T-cell (primary cell): ENCODE results near the gene QKI. TPM values are rescaled to one million over a fixed set of nuclear protein-coding genes. Genes with fewer than 3 reads are reported as not detected.

Source experiments
- ATAC-seq, 4 experiments: fragments of 200-7000 bp in 3 of 4; fragments of 150-1000 bp in 1 of 4; cut with Tn5 transposase; replicated peaks in 1 of 4; 1 replicate in 3 of 4; 2 replicates in 1 of 4; pipeline ENCODE4 v1.10.0; 2021; ENCODE audit warnings: moderate library complexity in 3 of 4, mild to moderate bottlenecking in 2 of 4, moderate number of reproducible peaks in 1 of 4
- CTCF ChIA-PET, 2 donors: fragments of 300-600 bp; sonication (Branson Sonifier 250); formaldehyde crosslinking; loops; one replicate each; lab custom pipeline; 2022; ENCODE audit warnings: antibody characterized with exemption in 2 of 2; lab: Charles Lee
- POLR2A ChIA-PET, 2 donors: fragments of 300-600 bp; sonication (Branson Sonifier 250); formaldehyde crosslinking; loops; one replicate each; lab custom pipeline; 2022; ENCODE audit warnings: antibody characterized with exemption in 2 of 2; lab: Charles Lee
- DNase-seq, 35 experiments: peaks; one replicate each; pipeline versions ENCODE4 v3.0.0 to v3.0.0-alpha.2; 2013 to 2023
- H3K27ac ChIP-seq: one replicate; pipeline ENCODE4 v1.5.1; 2013; ENCODE audit warnings: low read length
- H3K27me3 ChIP-seq, 2 experiments: replicated peaks in 1 of 2; 1 replicate in 1 of 2; 2 replicates in 1 of 2; pipeline versions ENCODE4 v1.6.1 to v1.7.0; 2013; ENCODE audit warnings: low read length in 1 of 2, mixed read lengths in 1 of 2; ENCODE audit not compliant: control insufficient read depth in 2 of 2, insufficient read depth in 2 of 2; ENCODE audit errors: extremely low read depth in 1 of 2
- H3K36me3 ChIP-seq, 2 donors: 1 replicate in 1 of 2; 2 replicates in 1 of 2; pipeline versions ENCODE4 v1.6.1 to v1.7.0; 2013; ENCODE audit warnings: low read length in 1 of 2; ENCODE audit not compliant: control insufficient read depth in 2 of 2, insufficient read depth in 1 of 2; ENCODE audit errors: extremely low read depth in 1 of 2
- H3K4me1 ChIP-seq, 2 experiments: 1 replicate in 1 of 2; 2 replicates in 1 of 2; pipeline versions ENCODE4 v1.6.1 to v1.7.0; 2013; ENCODE audit warnings: low read length in 2 of 2, mixed read lengths in 1 of 2; ENCODE audit not compliant: insufficient read depth in 2 of 2, control insufficient read depth in 1 of 2; ENCODE audit errors: extremely low read depth in 1 of 2
- H3K4me3 ChIP-seq, 2 donors: 1 replicate in 1 of 2; 2 replicates in 1 of 2; pipeline versions ENCODE4 v1.5.1 to v1.7.0; 2013; ENCODE audit warnings: mild to moderate bottlenecking in 2 of 2, low read length in 1 of 2, moderate library complexity in 1 of 2; ENCODE audit not compliant: control insufficient read depth in 1 of 2; ENCODE audit errors: extremely low read depth in 1 of 2
- H3K9me3 ChIP-seq: 2 replicates; pipeline ENCODE4 v1.7.0; 2013
- H3K27ac Mint-ChIP-seq, 2 donors: one replicate each; pipeline ENCODE4 v1.8.0; 2020 to 2021; ENCODE audit warnings: mild to moderate bottlenecking in 2 of 2, mixed read lengths in 2 of 2
- H3K27me3 Mint-ChIP-seq, 2 donors: one replicate each; pipeline ENCODE4 v1.8.0; 2021 to 2022; ENCODE audit warnings: mixed read lengths in 2 of 2
- H3K36me3 Mint-ChIP-seq: one replicate; pipeline ENCODE4 v1.8.0; 2021; ENCODE audit warnings: mixed read lengths
- H3K4me1 Mint-ChIP-seq, 3 donors: one replicate each; pipeline ENCODE4 v1.8.0; 2020 to 2022; ENCODE audit warnings: mixed read lengths in 3 of 3, mild to moderate bottlenecking in 1 of 3
- H3K4me3 Mint-ChIP-seq, 3 donors: one replicate each; pipeline ENCODE4 v1.8.0; 2020 to 2022; ENCODE audit warnings: mild to moderate bottlenecking in 3 of 3, mixed read lengths in 3 of 3, moderate library complexity in 3 of 3
- H3K9me3 Mint-ChIP-seq, 3 donors: one replicate each; pipeline ENCODE4 v1.8.0; 2020 to 2022; ENCODE audit warnings: mixed read lengths in 3 of 3
- WGBS: methylation state at CpG from one replicate; pipeline ENCODE4 v1.1.5; 2013; ENCODE audit warnings: missing lambda C conversion rate; ENCODE audit not compliant: insufficient coverage; 5-methylcytosine and 5-hydroxymethylcytosine counted together
- total RNA-seq, 35 experiments: library from RNA in 6 of 35; stranded (reverse) in 6 of 35; fragments of 120-200 nt in 1 of 35; gene quantifications; one replicate each; pipeline versions ENCODE4 v1.2.1 to v1.2.4 and lab custom pipeline; 2013 to 2026

Gene QKI
- total RNA-seq, 5 donors from 2014 or later (not counting 1 experiment from before 2014, with no cell fraction given): 50.2 to 84.3 (median 52.2) TPM

DNA sequence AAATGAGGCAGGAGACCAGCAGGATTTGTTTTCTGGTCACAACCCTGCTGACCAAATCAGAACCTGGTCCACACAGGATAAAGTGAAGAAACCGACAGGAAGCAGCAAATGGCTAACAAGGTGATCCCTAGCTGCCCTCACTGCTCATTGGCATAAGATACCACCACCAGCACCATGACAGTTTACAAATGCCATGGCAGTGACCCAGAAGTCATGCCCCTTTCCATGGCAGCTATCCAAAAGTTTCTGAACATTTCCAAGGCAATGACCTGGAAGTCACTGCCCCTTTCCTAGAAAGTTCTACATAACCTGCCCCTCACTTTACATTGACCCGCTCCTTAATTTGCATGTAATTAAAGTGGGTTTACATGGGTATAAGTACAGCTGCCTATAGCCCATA lies 185.2 kb downstream of the QKI start:
- Histone ChIP-seq H3K4me1 (no peaks in the 10 kb centered on the region), H3K27me3 (no peaks in the 10 kb centered on the region), H3K27ac (no peak overlapping the region), H3K4me3 (no peak overlapping the region), H3K9me3 (no peaks in the 10 kb centered on the region), H3K36me3 (no peaks in the 10 kb centered on the region)
- ChIA-PET POLR2A (no interaction called here), CTCF (no interaction called here)
- peaks cover 5 to 10% of the 10 kb centered on the region in 2 donors for H3K27me3 Mint-ChIP-seq
- ATAC-seq (no peak), DNase-seq (no peak)
- WGBS: 50% methylated on average over 1 of the region's 2 CpGs
- no peaks in the 10 kb centered on the region for H3K4me1 Mint-ChIP-seq
- no peak overlapping the region for H3K27ac Mint-ChIP-seq
- H3K9me3 Mint-ChIP-seq: no peaks in the 10 kb centered on the region
- H3K36me3 Mint-ChIP-seq: no peaks in the 10 kb centered on the region
- H3K4me3 Mint-ChIP-seq: no peak overlapping the region

- DNase-seq (no peak), ATAC-seq (no peak)
- H3K4me3 Mint-ChIP-seq: no peak overlapping the region
- H3K36me3 Mint-ChIP-seq: no peaks in the 10 kb centered on the region
- H3K4me1 ChIP-seq: no peaks in the 10 kb centered on the region
- H3K4me1 Mint-ChIP-seq: no peaks in the 10 kb centered on the region
- POLR2A ChIA-PET: no interaction called here
- no peak overlapping the region for H3K4me3 ChIP-seq
- no peaks in the 10 kb centered on the region for H3K9me3 ChIP-seq
- WGBS: 85% methylated on average over 5 of the region's 5 CpGs
- CTCF ChIA-PET: no interaction called here
- H3K9me3 Mint-ChIP-seq: no peaks in the 10 kb centered on the region
- H3K36me3 ChIP-seq: no peaks in the 10 kb centered on the region
- H3K27ac ChIP-seq: no peak overlapping the region
- H3K27me3 Mint-ChIP-seq: peaks cover 3 to 14% of the 10 kb centered on the region in 2 donors
- H3K27ac Mint-ChIP-seq: no peak overlapping the region
- no peaks in the 10 kb centered on the region for H3K27me3 ChIP-seq
Measured at GRCh38 chr6:163600331-163600730, 185.8 kb downstream of the QKI start.

DNA sequence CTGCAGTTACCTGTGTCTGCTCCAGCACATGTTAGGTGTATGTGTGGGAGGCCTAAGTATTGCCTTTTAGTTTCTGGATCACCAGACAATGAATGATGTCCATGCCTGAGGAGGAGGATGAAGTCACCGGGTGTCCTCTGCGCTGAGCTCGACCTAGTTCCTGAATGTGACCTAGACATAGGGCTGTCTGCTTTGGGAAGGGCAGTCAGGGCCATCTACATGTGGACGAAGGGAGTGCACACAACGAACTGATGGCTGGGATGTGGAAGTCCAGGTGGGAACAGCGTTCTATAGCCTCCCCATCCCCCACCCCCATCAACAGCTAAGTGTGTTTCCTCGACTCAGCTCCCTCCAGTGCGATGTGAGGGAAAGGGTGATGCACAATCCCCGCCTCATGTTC lies 186.3 kb downstream of the QKI start:
- ATAC-seq: no peak
- no peak overlapping the region for H3K27ac Mint-ChIP-seq

DNA sequence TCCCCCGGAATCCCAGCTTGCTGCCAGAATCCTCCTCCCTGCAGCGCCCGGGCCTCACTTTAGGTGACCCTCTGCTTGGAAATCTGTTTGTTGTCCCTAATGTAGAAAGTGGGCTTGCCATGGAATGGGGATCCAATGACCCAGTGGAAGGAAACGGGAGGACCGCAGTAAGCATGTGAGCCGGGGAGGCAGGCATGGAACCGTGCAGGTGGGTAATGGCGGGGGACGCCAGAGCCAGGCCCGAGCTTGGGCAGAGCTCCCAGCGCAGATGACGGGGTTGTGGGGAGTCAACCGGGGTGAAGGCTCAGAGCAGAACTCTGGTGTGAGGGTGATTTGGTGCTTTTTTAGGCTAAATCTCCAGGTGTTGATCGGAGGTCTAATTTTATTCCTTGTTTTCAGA lies 188.3 kb downstream of the QKI start:
- H3K27ac Mint-ChIP-seq: no peak overlapping the region
- 89% methylated on average over 14 of the region's 14 CpGs for WGBS
- peaks cover 0 to 12% of the 10 kb centered on the region in 2 experiments for H3K27me3 ChIP-seq
- DNase-seq (no peak), ATAC-seq (no peak)
- H3K4me3 ChIP-seq: no peak overlapping the region
- CTCF ChIA-PET: no interaction called here
- no peaks in the 10 kb centered on the region for H3K4me1 Mint-ChIP-seq
- peaks cover 3 to 18% of the 10 kb centered on the region in 2 donors for H3K27me3 Mint-ChIP-seq
- no peaks in the 10 kb centered on the region for H3K9me3 Mint-ChIP-seq
- H3K9me3 ChIP-seq: no peaks in the 10 kb centered on the region
- POLR2A ChIA-PET: no interaction called here
- H3K4me1 ChIP-seq: no peaks in the 10 kb centered on the region
- no peak overlapping the region for H3K27ac ChIP-seq
- H3K4me3 Mint-ChIP-seq: no peak overlapping the region
- no peaks in the 10 kb centered on the region for H3K36me3 ChIP-seq
- H3K36me3 Mint-ChIP-seq: no peaks in the 10 kb centered on the region

More for the DNA sequence above, 186.3 kb downstream of the QKI start:
- no peaks in the 10 kb centered on the region for H3K36me3 ChIP-seq
- H3K4me1 ChIP-seq: no peaks in the 10 kb centered on the region
- no peak overlapping the region for H3K4me3 ChIP-seq
- Mint-ChIP-seq H3K4me1 (no peaks in the 10 kb centered on the region), H3K36me3 (no peaks in the 10 kb centered on the region), H3K9me3 (no peaks in the 10 kb centered on the region), H3K4me3 (no peak overlapping the region), H3K27me3 (peaks cover 3 to 18% of the 10 kb centered on the region in 2 donors)
- ChIA-PET POLR2A (no interaction called here), CTCF (no interaction called here)
- no peak for DNase-seq
- 94% methylated on average over 3 of the region's 9 CpGs for WGBS
- H3K9me3 ChIP-seq: no peaks in the 10 kb centered on the region
- no peaks in the 10 kb centered on the region for H3K27me3 ChIP-seq
- H3K27ac ChIP-seq: no peak overlapping the region

DNA sequence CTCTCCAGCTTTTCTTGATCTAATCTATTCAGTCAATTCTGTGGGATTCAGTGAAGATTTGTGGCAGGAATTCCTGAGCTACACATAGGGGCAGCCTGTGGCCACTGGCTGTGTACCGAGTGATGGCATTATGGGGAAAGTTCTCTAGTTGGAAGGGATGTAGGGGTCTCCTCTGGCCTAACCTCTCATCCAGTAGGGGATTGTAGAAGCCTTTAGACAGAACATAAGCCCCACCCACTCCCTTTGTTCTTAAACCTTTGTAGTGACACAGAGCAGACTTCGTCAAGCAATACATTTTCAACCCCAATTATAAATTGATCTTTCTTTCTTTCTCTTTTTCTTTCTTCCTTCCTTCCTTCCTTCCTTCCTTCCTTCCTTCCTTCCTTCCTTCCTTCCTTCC lies 188.9 kb downstream of the QKI start:
- Mint-ChIP-seq H3K27ac (no peak overlapping the region), H3K4me1 (peaks cover 0 to 2% (median 0%) of the 10 kb centered on the region in 3 donors), H3K4me3 (no peak overlapping the region), H3K27me3 (peaks cover 6 to 18% of the 10 kb centered on the region in 2 donors), H3K9me3 (no peaks in the 10 kb centered on the region), H3K36me3 (no peaks in the 10 kb centered on the region)
- no peak overlapping the region for H3K27ac ChIP-seq
- no peaks in the 10 kb centered on the region for H3K4me1 ChIP-seq
- no peaks in the 10 kb centered on the region for H3K36me3 ChIP-seq
- no peak overlapping the region for H3K4me3 ChIP-seq
- H3K27me3 ChIP-seq: peaks cover 0 to 12% of the 10 kb centered on the region in 2 experiments
- ChIA-PET CTCF (no interaction called here), POLR2A (no interaction called here)
- DNase-seq: no peak
- ATAC-seq: no peak
- no peaks in the 10 kb centered on the region for H3K9me3 ChIP-seq
- WGBS: 70% methylated on average over 1 of the region's 2 CpGs

DNA sequence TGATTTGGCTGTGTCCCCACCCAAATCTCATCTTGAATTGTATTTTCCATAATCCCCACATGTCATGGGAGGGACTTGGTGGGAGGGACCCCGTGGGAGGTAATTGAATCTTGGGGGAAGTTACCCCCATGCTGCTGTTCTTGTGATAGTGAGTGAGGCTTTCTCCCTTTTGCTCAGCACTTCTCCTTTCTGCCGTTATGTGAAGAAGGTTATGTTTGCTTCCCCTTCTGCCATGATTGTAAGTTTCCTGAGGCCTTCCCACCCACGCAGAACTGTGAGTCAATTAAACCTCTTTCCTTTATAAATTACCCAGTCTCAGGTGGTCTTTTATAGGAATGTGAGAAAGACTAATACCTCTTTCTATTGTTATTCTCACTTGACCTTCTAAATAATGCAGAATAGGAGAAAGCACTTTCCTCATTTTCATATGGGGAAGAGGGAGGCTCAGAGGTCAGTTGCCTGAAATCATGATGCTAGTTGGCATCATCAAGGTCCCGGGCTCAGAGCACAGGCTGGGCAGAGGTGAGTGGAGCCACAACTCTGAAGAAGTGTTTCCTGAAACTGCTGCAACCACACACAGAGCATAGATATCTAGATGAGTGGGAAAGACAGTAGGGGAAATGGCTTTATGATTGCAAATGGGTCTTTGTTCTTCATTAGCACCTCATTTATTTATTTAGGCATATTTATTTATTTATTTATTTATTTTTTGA lies 191.0 kb downstream of the QKI start:
- H3K27ac Mint-ChIP-seq: no peak overlapping the region
- peaks cover 0 to 4% (median 0%) of the 10 kb centered on the region in 3 donors for H3K4me1 Mint-ChIP-seq
- ATAC-seq (no peak), DNase-seq (no peak)
- WGBS: no CpG with 5 or more reads among the region's 4 CpGs
- H3K27me3 Mint-ChIP-seq: peaks cover 8 to 18% of the 10 kb centered on the region in 2 donors
- H3K4me1 ChIP-seq: no peaks in the 10 kb centered on the region
- CTCF ChIA-PET: no interaction called here
- no peak overlapping the region for H3K4me3 ChIP-seq
- H3K27me3 ChIP-seq: peaks cover 0 to 14% of the 10 kb centered on the region in 2 experiments
- no peaks in the 10 kb centered on the region for H3K9me3 Mint-ChIP-seq
- no peaks in the 10 kb centered on the region for H3K9me3 ChIP-seq
- no peak overlapping the region for H3K27ac ChIP-seq
- H3K36me3 Mint-ChIP-seq: no peaks in the 10 kb centered on the region
- H3K4me3 Mint-ChIP-seq: no peak overlapping the region
- POLR2A ChIA-PET: no interaction called here
- no peaks in the 10 kb centered on the region for H3K36me3 ChIP-seq
